Stomach smooth muscle (tissue), 2 donors: ENCODE results near the gene KIF22.

Experiments
- H3K27ac ChIP-seq: one replicate; pipeline ENCODE4 v1.7.0; 2013; ENCODE audit warnings: mild to moderate bottlenecking, low read length, inconsistent platforms
- H3K27me3 ChIP-seq, 2 donors: one replicate each; pipeline ENCODE4 v1.7.0; 2013; ENCODE audit warnings: low read length in 2 of 2; ENCODE audit not compliant: insufficient read depth in 2 of 2, control insufficient read depth in 1 of 2
- H3K36me3 ChIP-seq, 2 donors: one replicate each; pipeline ENCODE4 v1.7.0; 2013; ENCODE audit warnings: low read length in 2 of 2; ENCODE audit not compliant: control insufficient read depth in 2 of 2, insufficient read depth in 2 of 2
- H3K4me1 ChIP-seq: one replicate; pipeline ENCODE4 v1.7.0; 2013; ENCODE audit warnings: low read length; ENCODE audit not compliant: control insufficient read depth, insufficient read depth
- H3K4me3 ChIP-seq, 2 donors: one replicate each; pipeline ENCODE4 v1.7.0; 2013; ENCODE audit warnings: low read length in 2 of 2
- H3K9ac ChIP-seq, 2 donors: one replicate each; pipeline ENCODE4 v1.7.0; 2013; ENCODE audit warnings: low read length in 2 of 2, mild to moderate bottlenecking in 1 of 2
- H3K9me3 ChIP-seq, 2 donors: one replicate each; pipeline ENCODE4 v1.7.0; 2013; ENCODE audit warnings: low read length in 2 of 2; ENCODE audit not compliant: control insufficient read depth in 2 of 2
- donor health status: healthy.
- donor health status: Pancreatic carcinoma.

The KIF22 gene

DNA sequence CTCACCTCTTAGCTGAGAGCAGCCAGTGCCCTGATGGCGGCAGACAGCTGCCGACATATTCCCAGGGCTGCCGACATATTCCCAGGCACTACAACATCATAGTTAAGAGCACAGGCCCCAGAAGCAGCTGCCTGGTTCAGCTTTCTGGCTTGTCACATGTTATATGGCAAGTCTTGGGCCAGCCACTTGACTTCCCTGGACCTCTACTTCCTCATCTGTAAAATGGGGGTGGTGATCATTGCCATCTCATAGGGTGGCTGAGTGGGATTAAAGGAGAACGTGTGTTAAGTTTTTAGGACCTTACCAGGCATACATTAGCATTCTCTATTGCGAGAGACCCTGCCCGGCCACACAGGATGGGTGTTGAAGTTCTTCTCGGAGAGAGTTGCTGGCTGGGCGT is 53.4 kb downstream of the KIF22 start:
- Histone ChIP-seq H3K36me3 (peaks cover 27 to 51% of the 10 kb centered on the region in 2 donors), H3K9ac (no peak overlapping the region), H3K9me3 (no peaks in the 10 kb centered on the region), H3K4me1 (peaks cover 11% of the 10 kb centered on the region), H3K4me3 (no peak overlapping the region), H3K27ac (no peak overlapping the region), H3K27me3 (no peaks in the 10 kb centered on the region)

DNA sequence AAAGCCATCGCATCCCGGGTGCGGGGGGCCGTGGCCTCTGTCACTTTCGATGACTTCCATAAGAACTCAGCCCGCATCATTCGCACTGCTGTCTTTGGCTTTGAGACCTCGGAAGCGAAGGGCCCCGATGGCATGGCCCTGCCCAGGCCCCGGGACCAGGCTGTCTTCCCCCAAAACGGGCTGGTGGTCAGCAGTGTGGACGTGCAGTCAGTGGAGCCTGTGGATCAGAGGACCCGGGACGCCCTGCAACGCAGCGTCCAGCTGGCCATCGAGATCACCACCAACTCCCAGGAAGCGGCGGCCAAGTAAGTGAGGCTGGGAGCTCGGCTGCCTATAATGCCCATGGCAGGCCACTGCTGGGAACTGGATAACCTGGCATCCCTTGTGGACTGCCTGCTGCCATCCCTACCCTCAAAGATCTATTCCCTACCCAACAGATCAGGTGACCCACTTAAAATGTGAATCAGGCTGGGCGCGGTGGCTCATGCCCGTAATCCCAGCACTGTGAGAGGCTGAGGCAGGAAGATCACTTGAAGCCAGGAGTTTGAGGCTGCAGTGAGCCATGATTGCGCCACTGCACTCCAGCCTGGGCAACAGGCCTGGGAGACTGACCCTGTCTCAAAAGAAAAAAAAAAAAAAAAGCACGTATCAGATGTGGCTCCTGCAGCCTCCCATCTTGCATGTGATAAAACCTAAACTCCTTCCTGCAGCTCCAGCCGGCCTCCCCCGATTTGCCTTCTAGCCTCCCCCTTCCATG is 54.2 kb downstream of the KIF22 start:
- Histone ChIP-seq H3K27me3 (no peaks in the 10 kb centered on the region), H3K4me1 (peaks cover 15% of the 10 kb centered on the region), H3K27ac (no peak overlapping the region), H3K36me3 (peaks cover 27 to 47% of the 10 kb centered on the region in 2 donors), H3K9ac (no peak overlapping the region), H3K4me3 (no peak overlapping the region), H3K9me3 (no peaks in the 10 kb centered on the region)

DNA sequence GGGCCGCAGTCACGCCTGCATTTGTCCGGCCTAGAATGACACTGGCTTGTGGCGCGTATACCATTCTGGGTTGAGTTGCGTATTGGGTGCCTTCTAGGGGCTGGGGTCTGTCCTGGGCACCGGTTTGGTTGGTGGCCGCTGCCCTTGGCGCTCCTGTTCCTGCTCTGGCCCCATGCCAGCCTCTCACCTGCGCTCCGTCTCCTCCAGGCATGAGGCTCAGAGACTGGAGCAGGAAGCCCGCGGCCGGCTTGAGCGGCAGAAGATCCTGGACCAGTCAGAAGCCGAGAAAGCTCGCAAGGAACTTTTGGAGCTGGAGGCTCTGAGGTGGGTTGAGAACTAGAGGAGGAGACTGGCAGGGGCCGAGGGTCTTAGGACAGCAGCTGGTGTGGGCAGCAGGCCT is 55.1 kb downstream of the KIF22 start:
- Histone ChIP-seq H3K9me3 (no peaks in the 10 kb centered on the region), H3K27me3 (no peaks in the 10 kb centered on the region), H3K27ac (no peak overlapping the region), H3K4me3 (no peak overlapping the region), H3K9ac (no peak overlapping the region), H3K36me3 (peaks cover 27 to 44% of the 10 kb centered on the region in 2 donors), H3K4me1 (peaks cover 15% of the 10 kb centered on the region)

DNA sequence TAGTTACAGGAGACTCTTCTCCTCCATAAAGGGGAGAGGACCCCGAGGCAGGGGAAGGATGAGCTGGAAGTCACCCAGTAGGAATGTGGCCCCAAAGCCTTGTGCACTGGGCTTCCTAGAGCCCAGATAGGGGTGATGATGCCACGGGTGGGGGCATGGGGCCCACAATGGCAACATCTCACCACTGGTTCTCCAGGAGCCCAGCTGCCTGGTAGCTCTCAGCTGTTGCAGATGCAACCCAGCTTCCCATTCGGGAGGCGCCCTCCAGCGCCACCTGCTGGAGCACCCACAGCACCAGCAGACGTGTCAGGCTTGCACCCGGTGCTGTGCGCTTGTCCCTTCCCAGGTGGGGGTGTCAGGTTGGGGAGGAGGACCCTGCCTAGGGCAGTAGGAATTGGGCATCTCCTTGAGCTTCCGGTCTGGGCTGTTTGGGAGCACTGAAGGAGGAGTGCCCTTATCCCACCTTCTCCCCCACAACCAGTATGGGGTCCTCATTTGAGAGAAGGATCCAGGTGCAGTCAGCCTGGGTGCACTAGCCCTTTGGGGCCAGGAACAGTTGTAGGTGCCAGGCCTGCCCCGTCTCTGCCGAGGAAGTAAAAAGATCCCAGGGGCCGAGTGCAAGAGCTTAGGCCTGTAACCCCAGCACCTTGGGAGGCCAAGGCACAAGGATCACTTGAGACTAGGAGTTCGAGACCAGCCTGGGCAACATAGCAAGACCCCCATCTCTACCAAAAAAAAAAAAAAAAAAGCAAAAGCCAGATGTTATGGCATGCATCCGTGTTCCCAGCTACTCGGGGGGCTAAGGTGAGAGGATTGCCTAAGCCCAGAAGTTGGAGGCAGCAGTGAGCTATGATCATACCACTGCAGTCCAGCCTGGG is 58.1 kb downstream of the KIF22 start:
- Histone ChIP-seq H3K27me3 (no peaks in the 10 kb centered on the region), H3K27ac (no peak overlapping the region), H3K9ac (no peak overlapping the region), H3K4me1 (peaks cover 15% of the 10 kb centered on the region), H3K4me3 (no peak overlapping the region), H3K9me3 (no peaks in the 10 kb centered on the region), H3K36me3 (peaks cover 15 to 30% of the 10 kb centered on the region in 2 donors)

DNA sequence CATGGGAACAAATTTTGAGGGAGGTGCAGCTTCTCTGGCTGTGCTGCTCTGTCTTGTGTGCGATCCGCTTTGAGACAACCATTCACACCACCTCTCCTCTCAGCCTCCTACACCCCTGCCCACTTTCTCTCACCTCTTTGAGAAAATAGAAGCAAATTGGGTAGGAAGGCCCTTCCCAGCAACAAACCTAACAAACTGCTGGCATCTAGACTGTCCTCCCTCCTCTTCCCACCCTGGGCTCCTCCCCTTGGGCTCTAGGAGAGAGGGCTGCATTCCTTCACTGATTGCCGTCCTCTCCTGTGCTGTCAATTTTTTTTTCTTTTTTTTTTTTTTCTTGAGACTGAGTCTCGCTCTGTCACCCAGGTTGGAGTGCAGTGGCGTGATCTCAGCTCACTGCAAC is 59.0 kb downstream of the KIF22 start:
- Histone ChIP-seq H3K36me3 (peaks cover 13 to 29% of the 10 kb centered on the region in 2 donors), H3K4me1 (peaks cover 15% of the 10 kb centered on the region), H3K27ac (peak overlapping the region; percentile 49), H3K9ac (peak overlapping the region in 1 of 2 donors; percentile 42), H3K9me3 (no peaks in the 10 kb centered on the region), H3K27me3 (no peaks in the 10 kb centered on the region), H3K4me3 (no peak overlapping the region)

DNA sequence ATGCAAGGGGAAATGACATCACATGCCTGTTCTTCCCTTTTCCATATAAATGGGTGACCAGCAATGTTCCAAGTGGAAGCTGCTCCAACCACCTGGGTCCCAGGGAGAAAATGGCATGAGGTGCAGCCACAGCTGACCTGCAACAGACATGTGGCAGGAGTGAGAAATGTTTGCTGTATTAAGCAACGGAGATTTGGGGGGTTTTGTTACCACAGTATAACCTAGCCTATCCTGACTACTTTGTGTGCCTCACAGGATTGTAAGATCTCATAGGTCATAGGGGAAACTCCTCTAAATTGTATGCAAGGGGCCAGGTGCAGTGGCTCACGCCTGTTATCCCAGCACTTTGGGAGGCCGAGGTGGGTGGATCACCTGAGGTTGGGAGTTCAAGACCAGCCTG is 60.4 kb downstream of the KIF22 start:
- H3K36me3 ChIP-seq = peaks cover 9 to 18% of the 10 kb centered on the region in 2 donors
- no peak overlapping the region for H3K4me3 ChIP-seq
- H3K9ac ChIP-seq = no peak overlapping the region
- no peaks in the 10 kb centered on the region for H3K9me3 ChIP-seq
- H3K4me1 ChIP-seq = peaks cover 7% of the 10 kb centered on the region
- no peak overlapping the region for H3K27ac ChIP-seq
- H3K27me3 ChIP-seq = no peaks in the 10 kb centered on the region

DNA sequence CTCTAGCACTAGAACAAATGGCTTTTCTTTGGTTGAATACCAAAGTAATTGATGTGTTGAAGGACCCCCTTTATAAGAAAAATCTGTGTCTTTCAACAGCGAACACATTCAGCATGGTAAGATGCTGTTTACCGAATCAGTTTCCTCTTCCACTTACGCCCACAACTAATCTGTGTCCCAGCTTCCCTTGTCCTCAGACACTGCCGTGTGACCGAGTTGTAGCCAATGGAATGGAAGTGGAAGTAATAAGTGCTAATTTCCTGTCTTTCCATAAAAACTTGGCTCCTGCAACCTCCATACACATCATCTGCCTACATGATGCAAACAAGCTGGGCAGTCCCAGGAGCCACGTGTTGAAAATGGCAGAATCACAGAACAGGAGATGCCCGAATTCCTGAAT is 62.1 kb downstream of the KIF22 start:
- Histone ChIP-seq H3K9ac (no peak overlapping the region), H3K9me3 (no peaks in the 10 kb centered on the region), H3K27ac (no peak overlapping the region), H3K4me3 (no peak overlapping the region), H3K36me3 (peaks cover 0 to 5% of the 10 kb centered on the region in 2 donors), H3K4me1 (peaks cover 12% of the 10 kb centered on the region), H3K27me3 (no peaks in the 10 kb centered on the region)

DNA sequence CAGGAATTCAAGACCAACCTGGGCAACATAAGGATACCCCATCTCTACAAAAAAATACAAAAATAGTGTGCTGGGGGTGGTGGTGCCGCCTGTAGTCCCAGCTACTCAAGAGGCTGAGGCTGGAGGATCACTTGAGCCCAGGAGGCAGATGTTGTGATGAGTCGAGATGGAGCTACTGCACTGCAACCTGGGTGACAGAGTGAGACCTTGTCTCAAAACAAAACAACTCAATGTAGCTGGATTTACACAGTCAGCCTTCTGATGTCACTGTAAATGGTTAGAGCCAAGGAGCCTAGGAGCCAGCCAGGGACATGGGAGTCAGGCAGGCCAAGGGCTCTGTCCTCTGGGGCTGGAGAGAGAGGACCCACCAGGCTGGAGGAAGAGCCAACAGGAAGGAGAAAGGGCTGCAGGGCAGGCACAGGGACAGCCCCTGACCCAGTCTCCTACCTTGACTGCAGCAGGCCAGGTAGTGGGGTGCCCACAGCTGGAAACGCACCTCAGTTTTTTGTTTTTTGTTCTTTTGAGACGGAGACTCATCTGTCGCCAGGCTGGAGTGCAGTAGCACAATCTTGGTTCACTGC is 64.1 kb downstream of the KIF22 start:
- Histone ChIP-seq H3K9ac (no peak overlapping the region), H3K27ac (no peak overlapping the region), H3K9me3 (no peaks in the 10 kb centered on the region), H3K4me1 (peaks cover 5% of the 10 kb centered on the region), H3K36me3 (peaks cover 4 to 14% of the 10 kb centered on the region in 2 donors), H3K27me3 (no peaks in the 10 kb centered on the region), H3K4me3 (no peak overlapping the region)
